Heart left ventricle (tissue), 13 donors: Measurements from ENCODE around the gene SORL1.

Experiments
- POLR2A ChIP-seq, 2 donors: fragments of 450-650 bp; IDR thresholded peaks; one replicate each; pipeline ENCODE4 v1.6.1; 2017; ENCODE audit warnings: antibody characterized with exemption in 2 of 2, mild to moderate bottlenecking in 2 of 2, moderate library complexity in 2 of 2
- TF ChIP-seq, protein P1 (sequence below), 12 donors: fragments of 200-600 bp; sonication (generic) in 4 of 12; IDR thresholded peaks; one replicate each; pipeline versions ENCODE4 v1.5.0 to v1.8.0; 2018 to 2022; ENCODE audit warnings: antibody characterized with exemption in 12 of 12, mild to moderate bottlenecking in 5 of 12
- donor health status: ischemic (EF 13 %, LVEDD 7.1; RV severe dilation, severe dysfunction).
- donor health status: DM: no; HTN: yes; CAD: no.
- donor health status: DM: no; HTN: no; CAD: no.
- donor health status: ischemic (EF 25% LVEDD 6.9; RV normal size, moderate dysfunction).
- donor health status: ischemic (EF 25% LVEDD 5.7; RV mildly dilated, moderate dysfunction).
- donor health status: ischemic (EF 35%, LVEDD 5.7; RV mildly dilated, moderate dysfunction).
- donor health status: nonischemic (EF 11% LVEDD 7.7; RV severe dilation, severe dysfunction).
- donor health status: DM: yes; HTN: yes; CAD: no.
- donor health status: PGD.
- donor health status: ischemic (EF 29% LVEDD 5.4; RV normal size, mild dysfunction).
- donor health status: nonischemic (EF 23%, LVEDD 6.1; RV moderate dilation, normal function).

DNA sequence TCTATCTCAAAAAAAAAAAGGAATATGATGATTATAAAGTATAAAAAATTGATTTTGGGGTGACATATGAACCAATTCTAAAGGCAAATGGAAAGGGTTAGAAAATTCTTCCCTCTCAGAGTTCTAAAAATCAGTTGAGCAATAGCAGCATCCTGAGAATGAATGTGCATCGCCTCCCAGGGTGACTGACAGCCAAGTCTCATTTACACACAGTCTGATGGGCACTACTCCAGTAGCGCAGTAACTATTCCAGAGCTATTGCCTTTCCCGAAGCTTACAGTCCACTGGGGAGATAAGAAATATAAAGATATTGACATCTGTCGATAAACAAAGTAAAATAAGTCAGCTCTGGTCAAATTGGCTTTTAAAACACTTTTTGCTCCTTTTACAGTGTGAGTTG is 32.3 kb upstream of the SORL1 start:
- TF ChIP-seq POLR2A (IDR thresholded peaks at IDR 0.05), result no peak
- TF ChIP-seq, protein P1, sequence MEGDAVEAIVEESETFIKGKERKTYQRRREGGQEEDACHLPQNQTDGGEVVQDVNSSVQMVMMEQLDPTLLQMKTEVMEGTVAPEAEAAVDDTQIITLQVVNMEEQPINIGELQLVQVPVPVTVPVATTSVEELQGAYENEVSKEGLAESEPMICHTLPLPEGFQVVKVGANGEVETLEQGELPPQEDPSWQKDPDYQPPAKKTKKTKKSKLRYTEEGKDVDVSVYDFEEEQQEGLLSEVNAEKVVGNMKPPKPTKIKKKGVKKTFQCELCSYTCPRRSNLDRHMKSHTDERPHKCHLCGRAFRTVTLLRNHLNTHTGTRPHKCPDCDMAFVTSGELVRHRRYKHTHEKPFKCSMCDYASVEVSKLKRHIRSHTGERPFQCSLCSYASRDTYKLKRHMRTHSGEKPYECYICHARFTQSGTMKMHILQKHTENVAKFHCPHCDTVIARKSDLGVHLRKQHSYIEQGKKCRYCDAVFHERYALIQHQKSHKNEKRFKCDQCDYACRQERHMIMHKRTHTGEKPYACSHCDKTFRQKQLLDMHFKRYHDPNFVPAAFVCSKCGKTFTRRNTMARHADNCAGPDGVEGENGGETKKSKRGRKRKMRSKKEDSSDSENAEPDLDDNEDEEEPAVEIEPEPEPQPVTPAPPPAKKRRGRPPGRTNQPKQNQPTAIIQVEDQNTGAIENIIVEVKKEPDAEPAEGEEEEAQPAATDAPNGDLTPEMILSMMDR (IDR thresholded peaks at IDR 0.05), result no peak
